ENCODE measurements around the gene KRTAP5-5.

- no peak for TF ChIP-seq CTCF (IDR thresholded peaks at IDR 0.05 in 8 of 11, conservative IDR thresholded peaks at IDR 0.05 in 3 of 11)
- TF ChIP-seq POLR2A (IDR thresholded peaks at IDR 0.05), result no peak
- TF ChIP-seq POLR2AphosphoS5 (IDR thresholded peaks at IDR 0.05), result no peak
These were observed 10.1 kb upstream of the KRTAP5-5 start for GRCh38 chr11:1619449-1619848.
